B cell (primary cell): Measurements from ENCODE around the gene MRPL52. TPM values are rescaled to one million over a fixed set of nuclear protein-coding genes. Genes with fewer than 3 reads are reported as not detected.

Experiments used
- ATAC-seq: fragments of 200-7000 bp; cut with Tn5 transposase; one replicate; pipeline ENCODE4 v1.10.0; 2021; ENCODE audit warnings: low read depth, mild to moderate bottlenecking, moderate number of reproducible peaks, moderate library complexity
- CTCF ChIA-PET: fragments of 350-600 bp; sonication (Branson Sonifier 250); formaldehyde crosslinking; loops from one replicate; lab custom pipeline; 2021; ENCODE audit warnings: antibody characterized with exemption, inconsistent platforms; lab: Charles Lee
- POLR2A ChIA-PET: fragments of 350-600 bp; sonication (Branson Sonifier 250); formaldehyde crosslinking; loops from one replicate; lab custom pipeline; 2021; ENCODE audit warnings: antibody characterized with exemption; lab: Charles Lee
- DNase-seq: peaks from one replicate; pipeline ENCODE4 v3.0.0; 2013
- H2AFZ ChIP-seq: 2 replicates; pipeline ENCODE4 v1.6.1; 2012; ENCODE audit warnings: mild to moderate bottlenecking, low read depth, low read length; ENCODE audit not compliant: insufficient read depth, poor library complexity, severe bottlenecking
- H3K27ac ChIP-seq, 2 donors: 1 replicate in 1 of 2; 2 replicates in 1 of 2; pipeline ENCODE4 v1.5.1; 2012 to 2013; ENCODE audit warnings: low read length in 2 of 2, mild to moderate bottlenecking in 2 of 2, moderate library complexity in 1 of 2
- H3K27me3 ChIP-seq, 4 experiments: fragments of 200-600 bp in 1 of 4; sonication (generic) in 1 of 4; replicated peaks in 1 of 4; 1 replicate in 2 of 4; 2 replicates in 2 of 4; pipeline versions ENCODE4 v1.6.1 to v1.7.0; 2013 to 2016; ENCODE audit warnings: low read length in 3 of 4, mild to moderate bottlenecking in 2 of 4, mixed read lengths in 1 of 4, moderate library complexity in 1 of 4; ENCODE audit not compliant: insufficient read depth in 4 of 4, control insufficient read depth in 3 of 4; ENCODE audit errors: control extremely low read depth in 1 of 4
- H3K36me3 ChIP-seq, 2 experiments: replicated peaks in 1 of 2; 1 replicate in 1 of 2; 2 replicates in 1 of 2; pipeline versions ENCODE4 v1.6.1 to v1.7.1; 2013; ENCODE audit warnings: low read length in 1 of 2; ENCODE audit not compliant: insufficient read depth in 2 of 2, control insufficient read depth in 1 of 2; ENCODE audit errors: control extremely low read depth in 1 of 2, extremely low read depth in 1 of 2
- H3K4me1 ChIP-seq, 2 donors: fragments of 200-600 bp in 1 of 2; sonication (generic) in 1 of 2; 1 replicate in 1 of 2; 2 replicates in 1 of 2; pipeline versions ENCODE4 v1.5.1 to v1.6.1; 2013 to 2017; ENCODE audit warnings: low read length in 2 of 2; ENCODE audit not compliant: control insufficient read depth in 2 of 2, insufficient read depth in 2 of 2
- H3K4me2 ChIP-seq: replicated peaks from 2 replicates; pipeline ENCODE3; 2012; ENCODE audit warnings: mild to moderate bottlenecking, low read depth, low read length; ENCODE audit not compliant: poor library complexity, severe bottlenecking
- H3K4me3 ChIP-seq, 5 experiments: fragments of 200-600 bp in 1 of 5; sonication (generic) in 1 of 5; 1 replicate in 3 of 5; 2 replicates in 2 of 5; pipeline versions ENCODE4 v1.5.1 to v1.7.0; 2011 to 2016; ENCODE audit warnings: low read length in 4 of 5, mild to moderate bottlenecking in 4 of 5, low read depth in 2 of 5, control low read depth in 1 of 5, moderate library complexity in 1 of 5; ENCODE audit not compliant: insufficient read depth in 1 of 5; ENCODE audit errors: control extremely low read depth in 1 of 5, extremely low read depth in 1 of 5
- H3K79me2 ChIP-seq: fragments of 200-600 bp; sonication (generic); one replicate; pipeline ENCODE4 v1.6.0; 2016; ENCODE audit warnings: low read length; ENCODE audit not compliant: control insufficient read depth, insufficient read depth
- H3K9ac ChIP-seq: fragments of 200-600 bp; sonication (generic); 2 replicates; pipeline ENCODE4 v1.6.1; 2017; ENCODE audit warnings: mild to moderate bottlenecking, low read length, moderate library complexity
- H3K9me3 ChIP-seq, 3 donors: one replicate each; pipeline versions ENCODE4 v1.6.1 to v1.7.1; 2013; ENCODE audit warnings: low read length in 2 of 3; ENCODE audit not compliant: control insufficient read depth in 2 of 3, insufficient read depth in 1 of 3; ENCODE audit errors: control extremely low read depth in 1 of 3
- H4K20me1 ChIP-seq: 2 replicates; pipeline ENCODE4 v1.6.0; 2012; ENCODE audit warnings: mild to moderate bottlenecking, low read length; ENCODE audit not compliant: insufficient read depth, control insufficient read depth, poor library complexity, severe bottlenecking
- H3K27ac Mint-ChIP-seq: one replicate; pipeline ENCODE4 v1.8.0; 2021; ENCODE audit warnings: mixed read lengths
- H3K27me3 Mint-ChIP-seq: one replicate; pipeline ENCODE4 v1.8.0; 2021; ENCODE audit warnings: mixed read lengths
- H3K4me1 Mint-ChIP-seq: one replicate; pipeline ENCODE4 v1.8.0; 2021; ENCODE audit warnings: mixed read lengths
- H3K4me3 Mint-ChIP-seq: one replicate; pipeline ENCODE4 v1.8.0; 2021; ENCODE audit warnings: mixed read lengths
- H3K9me3 Mint-ChIP-seq: one replicate; pipeline ENCODE4 v1.8.0; 2022; ENCODE audit warnings: mixed read lengths; ENCODE audit not compliant: insufficient read depth
- CTCF ChIP-seq: fragments of 200-600 bp; IDR thresholded peaks from one replicate; pipeline ENCODE4 v1.8.0; 2022; ENCODE audit warnings: antibody characterized with exemption, mild to moderate bottlenecking
- EZH2 ChIP-seq: IDR thresholded peaks from 2 replicates; pipeline ENCODE4 v1.6.1; 2012; ENCODE audit warnings: borderline replicate concordance, low read depth, mild to moderate bottlenecking, moderate library complexity, low read length; ENCODE audit not compliant: insufficient read depth, poor library complexity, severe bottlenecking
- WGBS: methylation state at CpG from one replicate; pipeline ENCODE4 v1.1.5; 2013; ENCODE audit warnings: missing lambda C conversion rate; ENCODE audit not compliant: insufficient coverage; 5-methylcytosine and 5-hydroxymethylcytosine counted together
- intact Hi-C: fragments of 100-400 bp; cut with micrococcal nuclease; formaldehyde crosslinking; loops from one replicate; pipeline ENCODE4 v1.10.0; 2022
- polyA plus RNA-seq: library from polyadenylated mRNA; depleted of rRNA; stranded (reverse); fragments of >200 nt; gene quantifications from 2 replicates; pipeline ENCODE4 v1.2.3, GENCODE V29; 2012
- total RNA-seq, 2 donors: library from RNA; stranded (reverse); fragments of 120-200 nt in 1 of 2; gene quantifications; 1 replicate in 1 of 2; 2 replicates in 1 of 2; pipeline versions ENCODE4 v1.2.3 to v1.2.4, GENCODE V29; 2013 to 2022

The MRPL52 gene
- total and polyA plus RNA-seq, 2 donors (not counting 1 experiment from before 2014, with no cell fraction given), result 37.4 to 91.6 TPM

- Histone ChIP-seq H3K36me3 (peaks cover 2 to 69% of the 10 kb centered on the region in 2 experiments), H3K4me2 (no peak overlapping the region), H2AFZ (no peak overlapping the region), H3K9ac (no peak overlapping the region), H3K9me3 (no peaks in the 10 kb centered on the region), H3K27ac (no peak overlapping the region), H3K79me2 (peaks cover 41% of the 10 kb centered on the region), H3K4me1 (peaks cover 18 to 29% of the 10 kb centered on the region in 2 donors), H3K27me3 (no peaks in the 10 kb centered on the region), H4K20me1 (peaks cover 47% of the 10 kb centered on the region), H3K4me3 (no peak overlapping the region)
- ATAC-seq, result no peak
- Mint-ChIP-seq H3K27ac (no peak overlapping the region), H3K4me3 (no peak overlapping the region), H3K4me1 (peaks cover 36% of the 10 kb centered on the region), H3K9me3 (no peaks in the 10 kb centered on the region), H3K27me3 (no peaks in the 10 kb centered on the region)
- ChIA-PET CTCF (interaction anchor here (4.6 to 7.9 kb wide), 2 partner anchors 16 to 26 kb away, joined by 76 to 111 read pairs; no protein-coding TSS in a partner anchor), POLR2A (no interaction called here)
- intact Hi-C loops, result no loop called here
- TF ChIP-seq EZH2 (no peak), CTCF (no peak)
- WGBS, result 99% methylated on average over 15 of the region's 15 CpGs
- DNase-seq, result no peak
These were observed 45.5 kb downstream of the MRPL52 start for GRCh38 chr14:22875003-22875747.

DNA sequence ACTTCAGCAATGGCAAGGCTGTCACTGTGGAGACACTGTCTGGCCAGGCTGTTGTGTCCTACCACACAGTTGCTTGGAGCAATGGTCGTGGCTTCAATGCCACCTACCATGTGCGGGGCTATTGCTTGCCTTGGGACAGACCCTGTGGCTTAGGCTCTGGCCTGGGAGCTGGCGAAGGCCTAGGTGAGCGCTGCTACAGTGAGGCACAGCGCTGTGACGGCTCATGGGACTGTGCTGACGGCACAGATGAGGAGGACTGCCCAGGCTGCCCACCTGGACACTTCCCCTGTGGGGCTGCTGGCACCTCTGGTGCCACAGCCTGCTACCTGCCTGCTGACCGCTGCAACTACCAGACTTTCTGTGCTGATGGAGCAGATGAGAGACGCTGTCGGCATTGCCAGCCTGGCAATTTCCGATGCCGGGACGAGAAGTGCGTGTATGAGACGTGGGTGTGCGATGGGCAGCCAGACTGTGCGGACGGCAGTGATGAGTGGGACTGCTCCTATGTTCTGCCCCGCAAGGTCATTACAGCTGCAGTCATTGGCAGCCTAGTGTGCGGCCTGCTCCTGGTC, 46.1 kb downstream of the MRPL52 start:
- ChIA-PET CTCF (interaction anchor here (1.8 to 7.9 kb wide), 2 partner anchors 25 to 44 kb away, joined by 3 to 111 read pairs; partner anchors contain the start of gene RBM23), POLR2A (no interaction called here)
- DNase-seq (no peak), ATAC-seq (no peak)
- Mint-ChIP-seq H3K27ac (peak overlapping the region; percentile 20), H3K27me3 (no peaks in the 10 kb centered on the region), H3K4me1 (peaks cover 30% of the 10 kb centered on the region), H3K4me3 (no peak overlapping the region), H3K9me3 (no peaks in the 10 kb centered on the region)
- H3K4me1 ChIP-seq, result peaks cover 11 to 23% of the 10 kb centered on the region in 2 donors
- no peak overlapping the region for H3K9ac ChIP-seq
- H3K36me3 ChIP-seq, result peaks cover 2 to 69% of the 10 kb centered on the region in 2 experiments
- H3K4me3 ChIP-seq, result no peak overlapping the region
- 98% methylated on average over 20 of the region's 20 CpGs for WGBS
- intact Hi-C loops, result no loop called here
- H3K27me3 ChIP-seq, result no peaks in the 10 kb centered on the region
- H2AFZ ChIP-seq, result no peak overlapping the region
- H3K79me2 ChIP-seq, result peaks cover 41% of the 10 kb centered on the region
- no peak overlapping the region for H3K27ac ChIP-seq
- no peaks in the 10 kb centered on the region for H3K9me3 ChIP-seq
- H3K4me2 ChIP-seq, result no peak overlapping the region
- TF ChIP-seq CTCF (no peak), EZH2 (no peak)
- peaks cover 47% of the 10 kb centered on the region for H4K20me1 ChIP-seq
